Body of pancreas (tissue), 4 donors: ENCODE data around the gene GPR89B.
"Not testable (repeated sequence)": the region's sequence is repeated elsewhere in the genome, so short reads cannot be mapped to it uniquely, and the experiment has no call there.

Experiments
- POLR2A ChIP-seq, 3 donors: fragments of 450-650 bp; IDR thresholded peaks; one replicate each; pipeline ENCODE4 v1.6.1; 2016; ENCODE audit warnings: antibody characterized with exemption in 3 of 3, mild to moderate bottlenecking in 2 of 3
- TF ChIP-seq, protein P1 (sequence below), 7 experiments: fragments of 450-650 bp in 4 of 7; fragments of 200-600 bp in 3 of 7; sonication (generic) in 3 of 7; IDR thresholded peaks; one replicate each; pipeline ENCODE4 v1.5.1; 2016 to 2019; ENCODE audit warnings: antibody characterized with exemption in 7 of 7

GRCh38 chr1:148027004-148027403 lies 98.8 kb downstream of the GPR89B start:
- TF ChIP-seq, protein P1, sequence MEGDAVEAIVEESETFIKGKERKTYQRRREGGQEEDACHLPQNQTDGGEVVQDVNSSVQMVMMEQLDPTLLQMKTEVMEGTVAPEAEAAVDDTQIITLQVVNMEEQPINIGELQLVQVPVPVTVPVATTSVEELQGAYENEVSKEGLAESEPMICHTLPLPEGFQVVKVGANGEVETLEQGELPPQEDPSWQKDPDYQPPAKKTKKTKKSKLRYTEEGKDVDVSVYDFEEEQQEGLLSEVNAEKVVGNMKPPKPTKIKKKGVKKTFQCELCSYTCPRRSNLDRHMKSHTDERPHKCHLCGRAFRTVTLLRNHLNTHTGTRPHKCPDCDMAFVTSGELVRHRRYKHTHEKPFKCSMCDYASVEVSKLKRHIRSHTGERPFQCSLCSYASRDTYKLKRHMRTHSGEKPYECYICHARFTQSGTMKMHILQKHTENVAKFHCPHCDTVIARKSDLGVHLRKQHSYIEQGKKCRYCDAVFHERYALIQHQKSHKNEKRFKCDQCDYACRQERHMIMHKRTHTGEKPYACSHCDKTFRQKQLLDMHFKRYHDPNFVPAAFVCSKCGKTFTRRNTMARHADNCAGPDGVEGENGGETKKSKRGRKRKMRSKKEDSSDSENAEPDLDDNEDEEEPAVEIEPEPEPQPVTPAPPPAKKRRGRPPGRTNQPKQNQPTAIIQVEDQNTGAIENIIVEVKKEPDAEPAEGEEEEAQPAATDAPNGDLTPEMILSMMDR (IDR thresholded peaks at IDR 0.05) = not testable (repeated sequence)
- TF ChIP-seq POLR2A (IDR thresholded peaks at IDR 0.05) = not testable (repeated sequence)
